HepG2 (cell line): ENCODE data around the gene NOXA1. TPM values are rescaled to one million over a fixed set of nuclear protein-coding genes. Genes with fewer than 3 reads are reported as not detected.

Source experiments
- CBX1 ChIP-seq: IDR thresholded peaks from one replicate; pipeline ENCODE4 v1.6.1; 2016; ENCODE audit warnings: antibody characterized with exemption, low read depth
- KDM6A ChIP-seq: IDR thresholded peaks from 2 replicates; pipeline ENCODE4 v1.6.1; 2016; ENCODE audit warnings: low read depth
- MED1 ChIP-seq: sonication (generic); formaldehyde crosslinking; IDR thresholded peaks from 2 replicates; pipeline ENCODE4 v1.4.0; 2020; ENCODE audit warnings: missing genetic modification reagents
- NFIC ChIP-seq: IDR thresholded peaks from 2 replicates; pipeline ENCODE4 v1.6.1; 2012; ENCODE audit warnings: mild to moderate bottlenecking, low read length, inconsistent platforms
- NRL ChIP-seq: sonication (generic); formaldehyde crosslinking; IDR thresholded peaks from 2 replicates; pipeline ENCODE4 v1.5.0; 2020; ENCODE audit warnings: missing genetic modification reagents, mild to moderate bottlenecking, moderate library complexity, borderline replicate concordance
- RELA ChIP-seq: sonication (generic); formaldehyde crosslinking; IDR thresholded peaks from 2 replicates; pipeline ENCODE4 v1.4.0; 2020; ENCODE audit warnings: missing genetic modification reagents
- RORA ChIP-seq: sonication (generic); formaldehyde crosslinking; IDR thresholded peaks from 2 replicates; pipeline ENCODE4 v1.5.0; 2020; ENCODE audit warnings: mild to moderate bottlenecking, missing genetic modification reagents, moderate library complexity
- SNRNP70 ChIP-seq: fragments of 200-400 bp; formaldehyde crosslinking; IDR thresholded peaks from 2 replicates; pipeline ENCODE4 v1.6.1; 2017; ENCODE audit warnings: mild to moderate bottlenecking, low read depth, low read length, moderate library complexity
- SRSF4 ChIP-seq: fragments of 200-400 bp; formaldehyde crosslinking; IDR thresholded peaks from one replicate; pipeline ENCODE4 v1.6.1; 2018; ENCODE audit warnings: mild to moderate bottlenecking, low read depth, low read length, moderate library complexity; ENCODE audit not compliant: poor library complexity, severe bottlenecking
- THAP11 ChIP-seq: IDR thresholded peaks from 2 replicates; pipeline ENCODE4 v1.6.1; 2016; ENCODE audit warnings: missing biosample characterization, missing genetic modification reagents
- ZNF136 ChIP-seq: sonication (generic); formaldehyde crosslinking; IDR thresholded peaks from 2 replicates; pipeline ENCODE4 v1.8.1; 2022; ENCODE audit warnings: low read depth, mild to moderate bottlenecking, moderate library complexity, missing genetic modification reagents
- ZNF441 ChIP-seq: sonication (generic); formaldehyde crosslinking; IDR thresholded peaks from 2 replicates; pipeline ENCODE4 v1.7.0; 2021; ENCODE audit warnings: missing genetic modification reagents, borderline replicate concordance
- ZNF451 ChIP-seq: sonication (generic); formaldehyde crosslinking; IDR thresholded peaks from 2 replicates; pipeline ENCODE4 v1.5.0; 2020; ENCODE audit warnings: mild to moderate bottlenecking, missing genetic modification reagents
- ZNF530 ChIP-seq: sonication (generic); formaldehyde crosslinking; IDR thresholded peaks from 2 replicates; pipeline ENCODE4 v1.5.0; 2020; ENCODE audit warnings: low read depth, mild to moderate bottlenecking, missing genetic modification reagents
- ZNF652 ChIP-seq: IDR thresholded peaks from 2 replicates; pipeline ENCODE4 v1.6.1; 2016; ENCODE audit warnings: low read depth, borderline replicate concordance
- ZNF674 ChIP-seq: sonication (generic); formaldehyde crosslinking; IDR thresholded peaks from 2 replicates; pipeline ENCODE4 v1.5.0; 2020; ENCODE audit warnings: low read depth, mild to moderate bottlenecking, missing genetic modification reagents
- polyA plus RNA-seq, 8 experiments: library from polyadenylated mRNA; depleted of rRNA in 3 of 8; stranded (reverse) in 7 of 8; unstranded in 1 of 8; fragments of >200 nt; fragmentation: Illumina TruSeq in 4 of 8; extraction: Trizol in 4 of 8; gene quantifications; 2 replicates each; pipeline versions ENCODE4 v1.2.1 to v1.2.3, GENCODE V29; 2011 to 2016; ENCODE audit warnings: low read depth in 4 of 8, missing spikeins in 1 of 8, mixed read lengths in 1 of 8; ENCODE audit not compliant: insufficient read depth in 1 of 8
- total RNA-seq, 5 experiments: library from RNA; depleted of rRNA; stranded (reverse); fragments of >200 nt; fragmentation: Illumina TruSeq; extraction: Trizol; gene quantifications; 2 replicates each; pipeline ENCODE4 v1.2.3, GENCODE V29; 2016; ENCODE audit warnings: low read depth in 1 of 5
- TF ChIP-seq, protein P1 (sequence below): sonication (generic); formaldehyde crosslinking; IDR thresholded peaks from 2 replicates; pipeline ENCODE4 v1.8.0; 2022; ENCODE audit warnings: missing genetic modification reagents, mild to moderate bottlenecking, inconsistent platforms, borderline replicate concordance
- TF ChIP-seq, protein P2 (sequence below): sonication (generic); formaldehyde crosslinking; IDR thresholded peaks from 2 replicates; pipeline ENCODE4 v1.4.0; 2020; ENCODE audit warnings: missing genetic modification reagents
- TF ChIP-seq, protein P3 (sequence below): IDR thresholded peaks from 2 replicates; pipeline ENCODE4 v1.6.1; 2016; ENCODE audit warnings: mild to moderate bottlenecking, missing biosample characterization, missing genetic modification reagents
- TF ChIP-seq, protein P4 (sequence below): sonication (generic); formaldehyde crosslinking; IDR thresholded peaks from 2 replicates; pipeline ENCODE4 v1.5.1; 2020; ENCODE audit warnings: missing genetic modification reagents, mild to moderate bottlenecking, borderline replicate concordance
- TF ChIP-seq, protein P5 (sequence below): sonication (generic); formaldehyde crosslinking; IDR thresholded peaks from 2 replicates; pipeline ENCODE4 v1.8.1; 2023; ENCODE audit warnings: mild to moderate bottlenecking, missing genetic modification reagents

Gene NOXA1
- total and polyA plus RNA-seq, 2 of the 13 experiments (the other 11 are each of a cell fraction or from before 2014, with no cell fraction given): 0.78 to 1.2 TPM

DNA sequence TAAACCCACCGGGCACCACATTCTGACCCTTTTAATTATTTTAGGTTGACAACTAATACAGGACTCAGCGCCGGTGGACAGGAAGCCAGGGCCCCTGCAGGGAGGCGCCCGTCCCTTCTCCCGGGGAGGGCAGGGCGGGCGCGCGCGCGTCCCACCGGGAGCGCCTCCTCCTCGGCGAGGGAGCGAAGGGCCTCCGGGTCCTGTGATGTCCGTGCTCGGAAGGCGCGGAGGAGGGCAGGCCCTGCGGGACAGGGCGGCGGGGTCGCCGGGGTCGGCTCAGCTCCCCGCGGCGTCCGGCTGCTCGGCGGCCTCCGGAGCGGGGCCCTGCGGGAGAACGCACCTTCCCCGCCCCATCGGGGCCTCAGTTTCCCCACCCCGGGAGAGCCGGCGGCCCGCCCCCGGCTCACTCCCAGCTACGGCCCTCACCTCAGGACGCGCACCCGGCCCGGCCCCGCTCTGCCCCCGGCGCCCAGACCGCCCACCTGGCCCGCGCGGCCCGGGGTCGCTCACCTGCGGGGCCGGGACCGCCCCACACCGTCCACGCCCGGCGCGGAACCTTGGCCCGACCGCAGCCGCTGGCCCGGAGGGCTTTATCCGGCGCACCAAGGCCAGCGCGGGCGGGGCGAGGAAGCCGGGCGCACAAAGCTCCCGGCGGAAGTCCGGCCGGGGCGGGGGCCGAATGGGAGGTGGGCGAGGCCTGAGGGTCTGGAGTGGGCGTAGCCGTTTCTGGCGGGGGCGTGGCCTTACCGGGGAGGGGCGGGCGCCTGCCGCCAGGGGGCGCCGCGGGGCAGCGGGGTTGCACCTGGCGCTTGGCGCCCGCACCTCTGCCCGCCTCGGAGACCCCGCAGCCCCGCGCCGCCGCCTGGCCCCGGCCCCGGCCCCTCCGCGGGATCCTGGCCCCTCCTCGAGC lies at the start of gene NOXA1, which contains the start of gene EXD3 (continued):
- TF ChIP-seq, protein P1, sequence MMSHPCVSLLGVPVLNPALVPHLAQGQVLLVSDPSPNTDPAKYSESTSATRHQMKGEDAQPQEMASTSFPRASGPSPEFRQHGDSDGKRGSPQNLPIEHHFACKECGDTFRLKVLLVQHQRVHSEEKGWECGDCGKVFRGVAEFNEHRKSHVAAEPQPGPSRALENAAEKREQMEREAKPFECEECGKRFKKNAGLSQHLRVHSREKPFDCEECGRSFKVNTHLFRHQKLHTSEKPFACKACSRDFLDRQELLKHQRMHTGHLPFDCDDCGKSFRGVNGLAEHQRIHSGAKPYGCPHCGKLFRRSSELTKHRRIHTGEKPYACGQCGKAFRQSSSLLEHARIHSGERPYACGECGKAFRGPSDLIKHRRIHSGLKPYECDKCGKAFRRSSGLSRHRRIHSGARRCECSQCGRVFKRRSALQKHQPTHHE (CRISPR knock-in tag): no peak
- no peak for TF ChIP-seq RORA (CRISPR knock-in tag)
- TF ChIP-seq SRSF4: no peak
- TF ChIP-seq THAP11 (CRISPR knock-in tag): peak; percentile 94
- TF ChIP-seq KDM6A (CRISPR knock-in tag): no peak
- peak; percentile 68 for TF ChIP-seq CBX1
- TF ChIP-seq NFIC: no peak
- no peak for TF ChIP-seq ZNF136 (CRISPR knock-in tag)
- TF ChIP-seq, protein P2, sequence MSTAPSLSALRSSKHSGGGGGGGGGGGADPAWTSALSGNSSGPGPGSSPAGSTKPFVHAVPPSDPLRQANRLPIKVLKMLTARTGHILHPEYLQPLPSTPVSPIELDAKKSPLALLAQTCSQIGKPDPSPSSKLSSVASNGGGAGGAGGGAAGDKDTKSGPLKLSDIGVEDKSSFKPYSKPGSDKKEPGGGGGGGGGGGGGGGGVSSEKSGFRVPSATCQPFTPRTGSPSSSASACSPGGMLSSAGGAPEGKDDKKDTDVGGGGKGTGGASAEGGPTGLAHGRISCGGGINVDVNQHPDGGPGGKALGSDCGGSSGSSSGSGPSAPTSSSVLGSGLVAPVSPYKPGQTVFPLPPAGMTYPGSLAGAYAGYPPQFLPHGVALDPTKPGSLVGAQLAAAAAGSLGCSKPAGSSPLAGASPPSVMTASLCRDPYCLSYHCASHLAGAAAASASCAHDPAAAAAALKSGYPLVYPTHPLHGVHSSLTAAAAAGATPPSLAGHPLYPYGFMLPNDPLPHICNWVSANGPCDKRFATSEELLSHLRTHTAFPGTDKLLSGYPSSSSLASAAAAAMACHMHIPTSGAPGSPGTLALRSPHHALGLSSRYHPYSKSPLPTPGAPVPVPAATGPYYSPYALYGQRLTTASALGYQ (CRISPR knock-in tag): 0 out of 2 replicates have a peak, but pooled peaks have one; percentile 12
- 0 out of 2 replicates have a peak, but pooled peaks have one; percentile 22 for TF ChIP-seq ZNF441 (CRISPR knock-in tag)
- no peak; the same call in 1 of the 2 replicates for TF ChIP-seq NRL (CRISPR knock-in tag)
- TF ChIP-seq, protein P3, sequence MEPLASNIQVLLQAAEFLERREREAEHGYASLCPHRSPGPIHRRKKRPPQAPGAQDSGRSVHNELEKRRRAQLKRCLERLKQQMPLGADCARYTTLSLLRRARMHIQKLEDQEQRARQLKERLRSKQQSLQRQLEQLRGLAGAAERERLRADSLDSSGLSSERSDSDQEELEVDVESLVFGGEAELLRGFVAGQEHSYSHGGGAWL: no peak; the same call in 1 of the 2 replicates
- TF ChIP-seq ZNF674 (CRISPR knock-in tag): no peak
- TF ChIP-seq, protein P4, sequence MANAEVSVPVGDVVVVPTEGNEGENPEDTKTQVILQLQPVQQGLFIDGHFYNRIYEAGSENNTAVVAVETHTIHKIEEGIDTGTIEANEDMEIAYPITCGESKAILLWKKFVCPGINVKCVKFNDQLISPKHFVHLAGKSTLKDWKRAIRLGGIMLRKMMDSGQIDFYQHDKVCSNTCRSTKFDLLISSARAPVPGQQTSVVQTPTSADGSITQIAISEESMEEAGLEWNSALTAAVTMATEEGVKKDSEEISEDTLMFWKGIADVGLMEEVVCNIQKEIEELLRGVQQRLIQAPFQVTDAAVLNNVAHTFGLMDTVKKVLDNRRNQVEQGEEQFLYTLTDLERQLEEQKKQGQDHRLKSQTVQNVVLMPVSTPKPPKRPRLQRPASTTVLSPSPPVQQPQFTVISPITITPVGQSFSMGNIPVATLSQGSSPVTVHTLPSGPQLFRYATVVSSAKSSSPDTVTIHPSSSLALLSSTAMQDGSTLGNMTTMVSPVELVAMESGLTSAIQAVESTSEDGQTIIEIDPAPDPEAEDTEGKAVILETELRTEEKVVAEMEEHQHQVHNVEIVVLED: peak; percentile 62; the same call in 1 of the 2 replicates
- peak; percentile 82 for TF ChIP-seq MED1 (CRISPR knock-in tag)
- no peak for TF ChIP-seq RELA (CRISPR knock-in tag)
- TF ChIP-seq ZNF652 (CRISPR knock-in tag): no peak
- TF ChIP-seq SNRNP70: no peak
- TF ChIP-seq, protein P5, sequence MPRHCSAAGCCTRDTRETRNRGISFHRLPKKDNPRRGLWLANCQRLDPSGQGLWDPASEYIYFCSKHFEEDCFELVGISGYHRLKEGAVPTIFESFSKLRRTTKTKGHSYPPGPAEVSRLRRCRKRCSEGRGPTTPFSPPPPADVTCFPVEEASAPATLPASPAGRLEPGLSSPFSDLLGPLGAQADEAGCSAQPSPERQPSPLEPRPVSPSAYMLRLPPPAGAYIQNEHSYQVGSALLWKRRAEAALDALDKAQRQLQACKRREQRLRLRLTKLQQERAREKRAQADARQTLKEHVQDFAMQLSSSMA: 0 out of 2 replicates have a peak, but pooled peaks have one; percentile 37
- TF ChIP-seq ZNF530: no peak
- peak; percentile 20; the same call in 1 of the 2 replicates for TF ChIP-seq ZNF451
